SK-N-SH (cell line): ENCODE measurements around the gene GALC. TPM values are rescaled to one million over a fixed set of nuclear protein-coding genes. Genes with fewer than 3 reads are reported as not detected.

Source experiments
- CTCF ChIA-PET: fragments of 300-600, 350-600 bp; formaldehyde crosslinking; extraction: SDS; loops from one replicate; lab custom pipeline; 2021; lab: Yijun Ruan, JAX
- POLR2A ChIA-PET: fragments of 350-600 bp; sonication (Branson Sonifier 250); formaldehyde crosslinking; extraction: SDS; loops from one replicate; lab custom pipeline; 2020; ENCODE audit warnings: antibody characterized with exemption, inconsistent platforms; lab: Yijun Ruan, JAX
- DNase-seq: peaks from one replicate; pipeline ENCODE4 v3.0.0; 2012
- H2AFZ ChIP-seq: fragments of 200-600 bp; sonication (generic); 2 replicates; pipeline ENCODE4 v1.8.1; 2016; ENCODE audit warnings: antibody characterized with exemption, mild to moderate bottlenecking, low read depth
- H3F3A ChIP-seq: fragments of 200-600 bp; sonication (generic); replicated peaks from 2 replicates; pipeline ENCODE3; 2016; ENCODE audit warnings: antibody characterized with exemption, mild to moderate bottlenecking; ENCODE audit not compliant: insufficient read depth
- H3K27ac ChIP-seq, 2 experiments: fragments of 200-500 bp in 1 of 2; fragments of 200-600 bp in 1 of 2; sonication (Bioruptor generic) in 1 of 2; sonication (generic), shearing (Covaris generic) in 1 of 2; 2 replicates each; pipeline versions ENCODE4 v1.5.1 to v1.6.1; 2014 to 2016; ENCODE audit warnings: low read depth in 2 of 2, inconsistent platforms in 1 of 2, low read length in 1 of 2, mild to moderate bottlenecking in 1 of 2, mixed read lengths in 1 of 2
- H3K27me3 ChIP-seq: fragments of 200-600 bp; sonication (generic), shearing (Covaris generic); 2 replicates; pipeline ENCODE4 v1.6.1; 2016; ENCODE audit warnings: mixed run types; ENCODE audit not compliant: insufficient read depth
- H3K36me3 ChIP-seq, 2 experiments: fragments of 200-500 bp in 1 of 2; fragments of 200-600 bp in 1 of 2; sonication (Bioruptor generic) in 1 of 2; sonication (generic) in 1 of 2; replicated peaks in 1 of 2; 2 replicates each; pipeline versions ENCODE3 to v1.5.1; 2014 to 2016; ENCODE audit warnings: low read length in 1 of 2, mild to moderate bottlenecking in 1 of 2; ENCODE audit not compliant: insufficient read depth in 2 of 2, control insufficient read depth in 1 of 2
- H3K4me1 ChIP-seq, 2 experiments: fragments of 200-500 bp in 1 of 2; fragments of 200-600 bp in 1 of 2; sonication (Bioruptor generic) in 1 of 2; sonication (generic), shearing (Covaris generic) in 1 of 2; 2 replicates each; pipeline versions ENCODE4 v1.5.1 to v1.6.1; 2014 to 2016; ENCODE audit warnings: low read depth in 1 of 2, low read length in 1 of 2, mixed run types in 1 of 2; ENCODE audit not compliant: insufficient read depth in 2 of 2, control insufficient read depth in 1 of 2
- H3K4me2 ChIP-seq: fragments of 200-600 bp; sonication (generic), shearing (Covaris generic); 2 replicates; pipeline ENCODE4 v1.6.1; 2017; ENCODE audit warnings: mixed run types
- H3K4me3 ChIP-seq, 2 experiments: fragments of 200-500 bp in 1 of 2; fragments of 200-600 bp in 1 of 2; sonication (Bioruptor generic) in 1 of 2; sonication (generic), shearing (Covaris generic) in 1 of 2; 2 replicates each; pipeline versions ENCODE4 v1.5.1 to v1.8.1; 2014 to 2016; ENCODE audit warnings: low read depth in 2 of 2, inconsistent platforms in 1 of 2, low read length in 1 of 2, mild to moderate bottlenecking in 1 of 2, mixed read lengths in 1 of 2, moderate library complexity in 1 of 2
- H3K79me2 ChIP-seq: fragments of 200-600 bp; sonication (generic); 2 replicates; pipeline ENCODE4 v1.8.1; 2017; ENCODE audit warnings: mild to moderate bottlenecking; ENCODE audit not compliant: insufficient read depth
- H3K9ac ChIP-seq: fragments of 200-600 bp; sonication (generic); 2 replicates; pipeline ENCODE4 v1.6.1; 2017; ENCODE audit warnings: mixed run types
- H3K9me2 ChIP-seq: fragments of 200-600 bp; sonication (generic); 2 replicates; pipeline ENCODE4 v1.6.1; 2017; ENCODE audit warnings: mixed run types
- H3K9me3 ChIP-seq: fragments of 200-600 bp; sonication (generic); 2 replicates; pipeline ENCODE4 v1.6.1; 2017; ENCODE audit warnings: mixed run types, mild to moderate bottlenecking, moderate library complexity
- H4K20me1 ChIP-seq: fragments of 200-600 bp; sonication (generic); 2 replicates; pipeline ENCODE4 v1.6.1; 2017; ENCODE audit warnings: mild to moderate bottlenecking, mixed run types; ENCODE audit not compliant: insufficient read depth
- CHD2 ChIP-seq: fragments of 150-350 bp; IDR thresholded peaks from 2 replicates; pipeline ENCODE4 v1.6.1; 2018; ENCODE audit warnings: low read length; ENCODE audit not compliant: partially characterized antibody
- EP300 ChIP-seq, 2 experiments: IDR thresholded peaks; 2 replicates each; pipeline versions ENCODE4 v1.4.0 to v1.6.1; 2012; ENCODE audit warnings: borderline replicate concordance in 1 of 2, low read depth in 1 of 2, low read length in 1 of 2
- EZH2phosphoT487 ChIP-seq: fragments of 200-600 bp; sonication (generic); IDR thresholded peaks from 2 replicates; pipeline ENCODE4 v1.6.1; 2017; ENCODE audit warnings: low read depth, mixed run types, mild to moderate bottlenecking, antibody characterized with exemption, moderate library complexity, borderline replicate concordance
- GABPA ChIP-seq: IDR thresholded peaks from 2 replicates; pipeline ENCODE4 v1.4.0; 2012; ENCODE audit warnings: low read depth, mild to moderate bottlenecking
- MEF2A ChIP-seq: IDR thresholded peaks from 2 replicates; pipeline ENCODE4 v1.4.0; 2012; ENCODE audit warnings: low read depth, borderline replicate concordance
- MXI1 ChIP-seq: IDR thresholded peaks from 2 replicates; pipeline ENCODE4 v1.6.1; 2012; ENCODE audit warnings: mild to moderate bottlenecking, low read depth, low read length, improper control_type of control experiment
- NFIC ChIP-seq: IDR thresholded peaks from 2 replicates; pipeline ENCODE4 v1.4.0; 2012; ENCODE audit warnings: borderline replicate concordance
- NRF1 ChIP-seq: IDR thresholded peaks from 2 replicates; pipeline ENCODE4 v1.6.1; 2012; ENCODE audit warnings: low read depth, mild to moderate bottlenecking, low read length
- RAD21 ChIP-seq: IDR thresholded peaks from 2 replicates; pipeline ENCODE4 v1.6.1; 2012; ENCODE audit warnings: mild to moderate bottlenecking, low read length
- RXRA ChIP-seq: IDR thresholded peaks from 2 replicates; pipeline ENCODE4 v1.4.0; 2012; ENCODE audit warnings: low read depth, mild to moderate bottlenecking, borderline replicate concordance
- SIN3A ChIP-seq: IDR thresholded peaks from 2 replicates; pipeline ENCODE4 v1.6.1; 2012; ENCODE audit warnings: low read depth, mild to moderate bottlenecking, low read length, moderate library complexity, borderline replicate concordance
- SMC3 ChIP-seq: IDR thresholded peaks from 2 replicates; pipeline ENCODE4 v1.6.1; 2012; ENCODE audit warnings: low read depth, low read length, improper control_type of control experiment
- YY1 ChIP-seq: IDR thresholded peaks from 2 replicates; pipeline ENCODE4 v1.4.0; 2012; ENCODE audit warnings: low read depth, mild to moderate bottlenecking
- WGBS: methylation state at CpG from one replicate; pipeline ENCODE4 v1.1.6; 2017; ENCODE audit warnings: low lambda C conversion rate; 5-methylcytosine and 5-hydroxymethylcytosine counted together
- polyA plus RNA-seq, 3 experiments: library from polyadenylated mRNA; depleted of rRNA; stranded (reverse); fragments of >200 nt; gene quantifications; 2 replicates each; pipeline ENCODE4 v1.2.3, GENCODE V29; 2012
- TF ChIP-seq, protein P1 (sequence below): IDR thresholded peaks from 2 replicates; pipeline ENCODE4; 2012
- TF ChIP-seq, protein P2 (sequence below): IDR thresholded peaks from 2 replicates; pipeline ENCODE4 v1.4.0; 2012; ENCODE audit warnings: low read depth
- TF ChIP-seq, protein P3 (sequence below): fragments of 150-350 bp; IDR thresholded peaks from 2 replicates; pipeline ENCODE4 v1.6.1; 2016; ENCODE audit warnings: mild to moderate bottlenecking, low read depth, low read length
- TF ChIP-seq, protein P4 (sequence below): IDR thresholded peaks from 2 replicates; pipeline ENCODE4 v1.4.0; 2012; ENCODE audit warnings: low read depth, borderline replicate concordance
- TF ChIP-seq, protein P5 (sequence below): fragments of 150-350 bp; IDR thresholded peaks from 2 replicates; pipeline ENCODE4 v1.6.1; 2017; ENCODE audit warnings: antibody characterized with exemption, low read length, low read depth, borderline replicate concordance

Gene GALC
- polyA plus RNA-seq, 1 of the 3 experiments (the other 2 are of a cell fraction): 9.7 TPM

DNA sequence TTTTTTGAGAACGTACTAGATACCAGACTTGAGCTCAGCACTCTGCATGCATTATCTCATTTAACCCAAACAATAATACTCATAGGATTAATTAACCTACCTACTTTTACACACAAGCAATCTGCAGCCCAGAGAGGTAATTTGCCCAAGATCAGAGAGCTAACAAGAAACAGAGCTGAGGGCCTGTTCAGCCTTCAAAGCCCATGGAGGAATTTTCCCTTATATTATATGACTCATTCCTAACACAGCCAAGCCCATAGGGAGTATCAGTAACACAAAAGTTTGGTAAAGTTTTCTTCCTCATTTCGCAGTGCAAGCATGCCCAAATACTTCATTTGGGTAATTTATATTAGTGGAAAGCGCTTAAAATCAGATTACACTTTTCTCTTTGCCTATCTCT is 94.7 kb downstream of the GALC start:
- ChIA-PET POLR2A (no interaction called here), CTCF (interaction anchor here (0.6 to 5.5 kb wide), 9 partner anchors 11 to 778 kb away, joined by 3 to 69 read pairs (median 5); no protein-coding TSS in a partner anchor)
- WGBS: 20% methylated on average over 3 of the region's 3 CpGs
- Histone ChIP-seq H3K9me3 (no peaks in the 10 kb centered on the region), H4K20me1 (no peaks in the 10 kb centered on the region), H2AFZ (no peak overlapping the region), H3K27me3 (no peaks in the 10 kb centered on the region), H3K9ac (no peak overlapping the region), H3K36me3 (no peaks in the 10 kb centered on the region), H3K79me2 (no peaks in the 10 kb centered on the region), H3F3A (no peaks in the 10 kb centered on the region), H3K27ac (no peak overlapping the region), H3K4me1 (no peaks in the 10 kb centered on the region; a peak in 1 of 4 replicates), H3K4me3 (no peak overlapping the region), H3K9me2 (no peaks in the 10 kb centered on the region), H3K4me2 (no peak overlapping the region)
- no peak for TF ChIP-seq EP300 (IDR thresholded peaks at IDR 0.05; ENCODE audit: borderline replicate concordance in 1 of 2, low read depth in 1 of 2, low read length in 1 of 2)
- TF ChIP-seq EZH2phosphoT487: no peak
- TF ChIP-seq, protein P1, sequence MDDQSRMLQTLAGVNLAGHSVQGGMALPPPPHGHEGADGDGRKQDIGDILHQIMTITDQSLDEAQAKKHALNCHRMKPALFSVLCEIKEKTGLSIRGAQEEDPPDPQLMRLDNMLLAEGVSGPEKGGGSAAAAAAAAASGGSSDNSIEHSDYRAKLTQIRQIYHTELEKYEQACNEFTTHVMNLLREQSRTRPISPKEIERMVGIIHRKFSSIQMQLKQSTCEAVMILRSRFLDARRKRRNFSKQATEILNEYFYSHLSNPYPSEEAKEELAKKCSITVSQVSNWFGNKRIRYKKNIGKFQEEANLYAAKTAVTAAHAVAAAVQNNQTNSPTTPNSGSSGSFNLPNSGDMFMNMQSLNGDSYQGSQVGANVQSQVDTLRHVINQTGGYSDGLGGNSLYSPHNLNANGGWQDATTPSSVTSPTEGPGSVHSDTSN: no peak
- no peak for TF ChIP-seq MXI1
- TF ChIP-seq, protein P2, sequence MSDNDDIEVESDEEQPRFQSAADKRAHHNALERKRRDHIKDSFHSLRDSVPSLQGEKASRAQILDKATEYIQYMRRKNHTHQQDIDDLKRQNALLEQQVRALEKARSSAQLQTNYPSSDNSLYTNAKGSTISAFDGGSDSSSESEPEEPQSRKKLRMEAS: no peak
- TF ChIP-seq, protein P3, sequence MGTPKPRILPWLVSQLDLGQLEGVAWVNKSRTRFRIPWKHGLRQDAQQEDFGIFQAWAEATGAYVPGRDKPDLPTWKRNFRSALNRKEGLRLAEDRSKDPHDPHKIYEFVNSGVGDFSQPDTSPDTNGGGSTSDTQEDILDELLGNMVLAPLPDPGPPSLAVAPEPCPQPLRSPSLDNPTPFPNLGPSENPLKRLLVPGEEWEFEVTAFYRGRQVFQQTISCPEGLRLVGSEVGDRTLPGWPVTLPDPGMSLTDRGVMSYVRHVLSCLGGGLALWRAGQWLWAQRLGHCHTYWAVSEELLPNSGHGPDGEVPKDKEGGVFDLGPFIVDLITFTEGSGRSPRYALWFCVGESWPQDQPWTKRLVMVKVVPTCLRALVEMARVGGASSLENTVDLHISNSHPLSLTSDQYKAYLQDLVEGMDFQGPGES: no peak
- no peak for TF ChIP-seq RXRA
- TF ChIP-seq SIN3A: no peak
- TF ChIP-seq NFIC: no peak
- TF ChIP-seq MEF2A: no peak
- TF ChIP-seq NRF1: no peak
- TF ChIP-seq CHD2: no peak
- TF ChIP-seq GABPA: no peak
- TF ChIP-seq YY1: no peak
- TF ChIP-seq SMC3: no peak
- TF ChIP-seq, protein P4, sequence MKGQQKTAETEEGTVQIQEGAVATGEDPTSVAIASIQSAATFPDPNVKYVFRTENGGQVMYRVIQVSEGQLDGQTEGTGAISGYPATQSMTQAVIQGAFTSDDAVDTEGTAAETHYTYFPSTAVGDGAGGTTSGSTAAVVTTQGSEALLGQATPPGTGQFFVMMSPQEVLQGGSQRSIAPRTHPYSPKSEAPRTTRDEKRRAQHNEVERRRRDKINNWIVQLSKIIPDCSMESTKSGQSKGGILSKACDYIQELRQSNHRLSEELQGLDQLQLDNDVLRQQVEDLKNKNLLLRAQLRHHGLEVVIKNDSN: no peak
- TF ChIP-seq, protein P5, sequence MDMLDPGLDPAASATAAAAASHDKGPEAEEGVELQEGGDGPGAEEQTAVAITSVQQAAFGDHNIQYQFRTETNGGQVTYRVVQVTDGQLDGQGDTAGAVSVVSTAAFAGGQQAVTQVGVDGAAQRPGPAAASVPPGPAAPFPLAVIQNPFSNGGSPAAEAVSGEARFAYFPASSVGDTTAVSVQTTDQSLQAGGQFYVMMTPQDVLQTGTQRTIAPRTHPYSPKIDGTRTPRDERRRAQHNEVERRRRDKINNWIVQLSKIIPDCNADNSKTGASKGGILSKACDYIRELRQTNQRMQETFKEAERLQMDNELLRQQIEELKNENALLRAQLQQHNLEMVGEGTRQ: no peak
- TF ChIP-seq RAD21: no peak
- no peak for DNase-seq
